Neural cell (in vitro differentiated cells): ENCODE results near the gene PHKA2.

Experiments used
- CTCF ChIP-seq: fragments of 450-650 bp; IDR thresholded peaks from 2 replicates; pipeline ENCODE4 v1.5.1; 2014; ENCODE audit warnings: antibody characterized with exemption, mild to moderate bottlenecking, moderate library complexity; ENCODE audit not compliant: poor library complexity, severe bottlenecking
- EP300 ChIP-seq: fragments of 450-650 bp; conservative IDR thresholded peaks from 2 replicates; pipeline ENCODE4 v1.6.1; 2014; ENCODE audit warnings: antibody characterized with exemption, mild to moderate bottlenecking, moderate library complexity; ENCODE audit not compliant: poor library complexity, severe bottlenecking
- EZH2 ChIP-seq: fragments of 200-600, 300-800 bp; shearing (Covaris generic), sonication (generic); IDR thresholded peaks from 2 replicates; pipeline ENCODE4 v1.6.1; 2014; ENCODE audit warnings: antibody characterized with exemption, low read length, borderline replicate concordance, mild to moderate bottlenecking; ENCODE audit not compliant: insufficient read depth, poor library complexity, severe bottlenecking
- MXI1 ChIP-seq: fragments of 450-650 bp; conservative IDR thresholded peaks from 2 replicates; pipeline ENCODE4 v1.6.1; 2014; ENCODE audit warnings: antibody characterized with exemption, mild to moderate bottlenecking; ENCODE audit not compliant: poor library complexity, severe bottlenecking
- POLR2AphosphoS5 ChIP-seq: IDR thresholded peaks from 2 replicates; pipeline ENCODE4 v1.6.1; 2012
- RAD21 ChIP-seq: fragments of 450-650 bp; conservative IDR thresholded peaks from 2 replicates; pipeline ENCODE4 v1.6.1; 2014; ENCODE audit warnings: antibody characterized with exemption, mild to moderate bottlenecking, moderate library complexity
- SMC3 ChIP-seq: fragments of 450-650 bp; conservative IDR thresholded peaks from 2 replicates; pipeline ENCODE4 v1.6.1; 2014; ENCODE audit warnings: antibody characterized with exemption, mild to moderate bottlenecking, moderate library complexity; ENCODE audit not compliant: poor library complexity
- TAF1 ChIP-seq: IDR thresholded peaks from 2 replicates; pipeline ENCODE4 v1.6.1; 2012; ENCODE audit warnings: low read depth
- TF ChIP-seq, protein P1 (sequence below): IDR thresholded peaks from 2 replicates; pipeline ENCODE4 v1.6.1; 2012; ENCODE audit warnings: borderline replicate concordance

GRCh38 chrX:18883234-18883960 lies 100.5 kb downstream of the PHKA2 start:
- TF ChIP-seq CTCF (no peak), RAD21 (no peak), EZH2 (no peak), POLR2AphosphoS5 (no peak), EP300 (no peak), MXI1 (no peak), SMC3 (no peak), TAF1 (no peak)
- TF ChIP-seq, protein P1, sequence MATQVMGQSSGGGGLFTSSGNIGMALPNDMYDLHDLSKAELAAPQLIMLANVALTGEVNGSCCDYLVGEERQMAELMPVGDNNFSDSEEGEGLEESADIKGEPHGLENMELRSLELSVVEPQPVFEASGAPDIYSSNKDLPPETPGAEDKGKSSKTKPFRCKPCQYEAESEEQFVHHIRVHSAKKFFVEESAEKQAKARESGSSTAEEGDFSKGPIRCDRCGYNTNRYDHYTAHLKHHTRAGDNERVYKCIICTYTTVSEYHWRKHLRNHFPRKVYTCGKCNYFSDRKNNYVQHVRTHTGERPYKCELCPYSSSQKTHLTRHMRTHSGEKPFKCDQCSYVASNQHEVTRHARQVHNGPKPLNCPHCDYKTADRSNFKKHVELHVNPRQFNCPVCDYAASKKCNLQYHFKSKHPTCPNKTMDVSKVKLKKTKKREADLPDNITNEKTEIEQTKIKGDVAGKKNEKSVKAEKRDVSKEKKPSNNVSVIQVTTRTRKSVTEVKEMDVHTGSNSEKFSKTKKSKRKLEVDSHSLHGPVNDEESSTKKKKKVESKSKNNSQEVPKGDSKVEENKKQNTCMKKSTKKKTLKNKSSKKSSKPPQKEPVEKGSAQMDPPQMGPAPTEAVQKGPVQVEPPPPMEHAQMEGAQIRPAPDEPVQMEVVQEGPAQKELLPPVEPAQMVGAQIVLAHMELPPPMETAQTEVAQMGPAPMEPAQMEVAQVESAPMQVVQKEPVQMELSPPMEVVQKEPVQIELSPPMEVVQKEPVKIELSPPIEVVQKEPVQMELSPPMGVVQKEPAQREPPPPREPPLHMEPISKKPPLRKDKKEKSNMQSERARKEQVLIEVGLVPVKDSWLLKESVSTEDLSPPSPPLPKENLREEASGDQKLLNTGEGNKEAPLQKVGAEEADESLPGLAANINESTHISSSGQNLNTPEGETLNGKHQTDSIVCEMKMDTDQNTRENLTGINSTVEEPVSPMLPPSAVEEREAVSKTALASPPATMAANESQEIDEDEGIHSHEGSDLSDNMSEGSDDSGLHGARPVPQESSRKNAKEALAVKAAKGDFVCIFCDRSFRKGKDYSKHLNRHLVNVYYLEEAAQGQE: no peak
